Measurements from ENCODE around the gene ABR. TPM values are rescaled to one million over a fixed set of nuclear protein-coding genes. Genes with fewer than 3 reads are reported as not detected.

The ABR gene
- total and polyA plus RNA-seq, 2 of the 8 experiments (the other 6 are each of a cell fraction or from before 2014, with no cell fraction given): 44.8 to 47.2 TPM

- Histone ChIP-seq H3K23me2 (ENCODE audit: low read depth, low read length) (no peaks in the 10 kb centered on the region), H3K27me3 (replicated peaks in 1 of 4; ENCODE audit: control insufficient read depth in 3 of 4, extremely low read depth in 1 of 4, insufficient read depth in 3 of 4, low read length in 3 of 4) (no peaks in the 10 kb centered on the region), H3K27ac (ENCODE audit: low read depth, low read length) (no peak overlapping the region), H3K79me2 (ENCODE audit: control insufficient read depth in 1 of 2, insufficient read depth in 2 of 2, low read length in 2 of 2) (no peaks in the 10 kb centered on the region), H2BK5ac (ENCODE audit: low read depth, low read length) (no peak overlapping the region), H2AK5ac (ENCODE audit: low read depth, low read length) (no peak overlapping the region), H3K4ac (replicated peaks; ENCODE audit: insufficient read length, low read depth, low read length) (no peak overlapping the region), H2BK15ac (ENCODE audit: low read length) (no peak overlapping the region), H2BK120ac (replicated peaks; ENCODE audit: low read depth, low read length) (no peak overlapping the region), H3K56ac (replicated peaks; ENCODE audit: insufficient read length, low read depth, low read length) (no peak overlapping the region), H3K4me1 (replicated peaks in 1 of 4; ENCODE audit: control insufficient read depth in 3 of 4, insufficient read depth in 4 of 4, low read length in 3 of 4) (peaks cover 0 to 13% (median 1%) of the 10 kb centered on the region in 4 experiments; a peak in 1 of 7 replicates), H4K91ac (replicated peaks; ENCODE audit: insufficient read length, low read length) (no peak overlapping the region), H3K18ac (ENCODE audit: extremely low read depth, low read length) (no peak overlapping the region), H4K20me1 (replicated peaks in 1 of 2; ENCODE audit: control insufficient read depth in 1 of 2, insufficient read depth in 2 of 2, low read length in 2 of 2) (peaks cover 0 to 4% of the 10 kb centered on the region in 2 experiments), H4K8ac (ENCODE audit: extremely low read depth, insufficient read depth, low read length) (no peak overlapping the region; the same call in 1 of the 2 replicates), H3K9me3 (ENCODE audit: insufficient read depth in 2 of 2, low read depth in 1 of 2, low read length in 1 of 2) (no peaks in the 10 kb centered on the region), H3K4me2 (ENCODE audit: insufficient read depth in 1 of 2, low read depth in 2 of 2, low read length in 2 of 2) (no peak overlapping the region), H3K23ac (ENCODE audit: insufficient read length) (no peak overlapping the region), H3K4me3 (ENCODE audit: extremely low read depth in 1 of 4, insufficient read depth in 2 of 4, low read depth in 3 of 4, low read length in 4 of 4) (no peak overlapping the region), H3K14ac (ENCODE audit: insufficient read length) (no peak overlapping the region), H2BK20ac (ENCODE audit: low read length) (no peak overlapping the region), H4K5ac (ENCODE audit: insufficient read length, low read depth, low read length) (no peak overlapping the region), H3K9ac (replicated peaks in 1 of 4; ENCODE audit: extremely low read depth in 1 of 4, low read depth in 3 of 4, low read length in 3 of 4) (no peak overlapping the region), H2AFZ (ENCODE audit: low read length) (no peak overlapping the region), H2BK12ac (ENCODE audit: low read depth, low read length) (no peak overlapping the region), H3K79me1 (ENCODE audit: low read depth, low read length) (no peaks in the 10 kb centered on the region), H3K36me3 (ENCODE audit: control insufficient read depth in 2 of 4, insufficient read depth in 4 of 4, low read length in 3 of 4) (no peaks in the 10 kb centered on the region; a peak in 2 of 8 replicates)
- WGBS, 2 experiments (ENCODE audit: extremely low coverage in 1 of 2, insufficient coverage in 1 of 2, insufficient read length in 1 of 2, insufficient replicate concordance in 2 of 2, low coverage in 1 of 2, low lambda C conversion rate in 2 of 2, missing lambda C conversion rate in 1 of 2): 86% methylated on average over 6 of the region's 8 CpGs; no CpG with 5 or more reads in 1 of the 2 experiments
- ChIA-PET CTCF (ENCODE audit: partially characterized antibody) (interaction anchor here (0.8 to 1.6 kb wide), 3 partner anchors 31 to 57 kb away, joined by 3 to 7 read pairs (median 4); no protein-coding TSS in a partner anchor), POLR2A (ENCODE audit: partially characterized antibody) (no interaction called here)
- DNase-seq (ENCODE audit: low read depth in 1 of 2, low spot score in 2 of 2) (no peak), FAIRE-seq (no peak)
- TF ChIP-seq NANOG (IDR thresholded peaks at IDR 0.05; ENCODE audit: insufficient read depth, low read depth, low read length, poor library complexity, severe bottlenecking) (no peak), CBX8 (IDR thresholded peaks at IDR 0.05; ENCODE audit: borderline replicate concordance, low read depth, low read length) (no peak), GABPA (IDR thresholded peaks at IDR 0.05; ENCODE audit: borderline replicate concordance, insufficient read depth, low read length) (no peak), YY1 (IDR thresholded peaks at IDR 0.05; ENCODE audit: low read depth, low read length) (no peak), SAP30 (IDR thresholded peaks at IDR 0.05; ENCODE audit: insufficient read depth, insufficient replicate concordance, low read length) (no peak), BACH1 (IDR thresholded peaks at IDR 0.05; ENCODE audit: low read length) (no peak)
These were observed 88.6 kb downstream of the ABR start for GRCh38 chr17:1091190-1091534.
